Measurements from ENCODE around the gene SYNJ2BP.
"Not testable (repeated sequence)": the region's sequence is repeated elsewhere in the genome, so short reads cannot be mapped to it uniquely, and the experiment has no call there.

DNA sequence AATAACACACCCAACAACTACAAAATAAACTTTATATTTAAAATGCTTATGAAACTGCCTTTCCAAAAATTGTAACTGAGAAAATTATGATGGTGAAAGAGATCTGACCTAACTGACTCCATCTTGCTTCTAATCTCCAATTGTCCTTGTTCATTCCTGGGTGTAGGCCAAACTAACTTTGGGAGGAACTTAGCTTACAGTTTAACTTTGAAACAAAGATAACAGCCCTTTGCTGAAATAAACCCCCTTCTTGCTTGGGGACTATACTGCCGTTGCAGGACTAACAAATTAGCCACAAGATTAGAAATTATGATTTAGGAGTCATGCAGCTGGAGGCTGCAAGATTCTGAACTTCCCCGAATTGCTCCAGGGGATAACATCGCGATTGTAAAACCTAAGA, 10.7 kb downstream of the SYNJ2BP start:
- TF ChIP-seq EZH2, EZH2phosphoT487 (IDR thresholded peaks at IDR 0.05): not testable (repeated sequence)
